ENCODE measurements around the gene ELK3.

ELK3 gene

GRCh38 chr12:96208801-96209549, 14.8 kb downstream of the ELK3 start:
- peaks cover 6 to 94% (median 15%) of the 10 kb centered on the region in 5 donors for H3K4me1 ChIP-seq (ENCODE audit: control insufficient read depth in 5 of 5, insufficient read depth in 5 of 5, low read length in 5 of 5)
- peak overlapping the region; percentile 76 for H3K27ac ChIP-seq (ENCODE audit: low read depth, low read length)
- H3K9me3 ChIP-seq (ENCODE audit: control insufficient read depth in 5 of 5, low read length in 5 of 5) = peaks cover 0 to 4% (median 0%) of the 10 kb centered on the region in 5 donors
- H3K27me3 ChIP-seq (ENCODE audit: control insufficient read depth in 5 of 5, insufficient read depth in 4 of 5, low read length in 5 of 5) = no peaks in the 10 kb centered on the region
- no peak overlapping the region for H3K9ac ChIP-seq (ENCODE audit: low read length in 5 of 5)
- H3K4me3 ChIP-seq (ENCODE audit: low read depth in 1 of 5, low read length in 5 of 5) = peak overlapping the region in 2 of 5 donors; percentile 6 to 34
- H3K36me3 ChIP-seq (ENCODE audit: control insufficient read depth in 5 of 5, insufficient read depth in 5 of 5, low read length in 5 of 5) = peaks cover 0 to 4% (median 0%) of the 10 kb centered on the region in 5 donors

GRCh38 chr12:96210376-96211055, 16.3 kb downstream of the ELK3 start:
- H3K4me1 ChIP-seq (ENCODE audit: control insufficient read depth in 5 of 5, insufficient read depth in 5 of 5, low read length in 5 of 5) = peaks cover 5 to 94% (median 18%) of the 10 kb centered on the region in 5 donors
- no peak overlapping the region for H3K9ac ChIP-seq (ENCODE audit: low read length in 5 of 5)
- H3K36me3 ChIP-seq (ENCODE audit: control insufficient read depth in 5 of 5, insufficient read depth in 5 of 5, low read length in 5 of 5) = peaks cover 0 to 4% (median 0%) of the 10 kb centered on the region in 5 donors
- H3K4me3 ChIP-seq (ENCODE audit: low read depth in 1 of 5, low read length in 5 of 5) = no peak overlapping the region
- peak overlapping the region; percentile 76 for H3K27ac ChIP-seq (ENCODE audit: low read depth, low read length)
- H3K27me3 ChIP-seq (ENCODE audit: control insufficient read depth in 5 of 5, insufficient read depth in 4 of 5, low read length in 5 of 5) = no peaks in the 10 kb centered on the region
- no peaks in the 10 kb centered on the region for H3K9me3 ChIP-seq (ENCODE audit: control insufficient read depth in 5 of 5, low read length in 5 of 5)

DNA sequence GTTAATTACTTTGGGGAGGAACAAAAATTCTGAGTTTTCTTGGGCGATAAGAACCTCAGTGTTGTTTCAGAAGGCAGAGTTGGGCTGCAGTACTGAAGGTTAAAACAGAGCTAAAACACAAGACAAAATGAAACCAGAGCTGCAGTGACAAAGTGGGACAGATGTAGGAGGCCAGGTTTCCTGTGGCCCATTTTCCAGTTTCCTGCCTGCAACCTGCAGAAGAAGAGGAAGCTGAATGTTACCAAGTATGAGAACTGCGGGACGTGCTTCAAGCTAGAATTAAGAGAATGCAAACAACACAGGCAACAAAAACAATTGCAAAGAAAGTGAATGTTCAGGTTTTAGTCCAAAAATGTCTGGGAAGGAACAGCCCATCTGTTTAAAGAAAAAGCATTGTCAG, 17.8 kb downstream of the ELK3 start:
- H3K27ac ChIP-seq (ENCODE audit: low read depth, low read length) = peak overlapping the region; percentile 76
- peaks cover 5 to 98% (median 18%) of the 10 kb centered on the region in 5 donors for H3K4me1 ChIP-seq (ENCODE audit: control insufficient read depth in 5 of 5, insufficient read depth in 5 of 5, low read length in 5 of 5)

DNA sequence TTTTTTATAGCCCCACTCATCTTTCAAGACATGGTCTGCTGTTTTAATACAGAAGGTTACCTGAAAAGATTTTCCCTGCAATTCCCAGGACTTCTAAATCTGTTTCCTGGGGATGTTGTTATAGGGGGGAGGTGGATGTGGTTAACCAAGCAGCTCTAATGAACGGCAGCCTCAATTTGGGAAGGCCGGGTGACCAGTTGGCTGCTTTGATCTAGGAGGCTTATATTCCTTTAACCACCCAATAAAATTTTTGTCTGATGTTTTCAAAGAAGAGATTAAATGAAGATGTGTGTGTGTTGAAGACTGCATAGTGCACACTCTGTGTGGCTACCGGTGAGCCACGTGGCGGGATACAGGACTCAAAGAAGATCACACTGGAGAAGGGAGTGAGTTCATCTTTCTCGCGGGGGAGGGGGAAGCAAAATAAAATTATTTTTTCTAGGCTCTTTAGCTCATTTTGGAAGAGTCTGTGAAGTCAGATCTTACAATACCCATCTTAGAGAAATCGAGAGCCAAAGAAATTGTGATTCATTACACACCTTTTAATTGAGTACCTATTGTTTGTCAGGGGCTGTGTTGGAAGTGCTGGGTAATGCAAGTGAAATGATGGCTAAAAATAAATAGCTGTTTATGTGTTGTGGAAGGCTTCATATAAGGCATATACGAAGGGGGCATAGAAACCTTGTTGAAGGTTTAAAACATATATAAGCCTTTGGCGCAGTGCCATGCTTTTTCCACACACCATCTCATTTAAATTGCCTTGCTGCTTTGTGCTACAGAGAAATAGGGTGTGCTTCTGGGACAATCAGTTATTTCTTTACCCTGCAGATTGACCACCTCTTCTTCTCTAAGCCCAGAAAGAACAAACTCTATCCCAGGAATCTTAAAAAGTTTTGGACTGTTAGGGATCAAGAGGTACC, 18.5 kb downstream of the ELK3 start:
- H3K36me3 ChIP-seq (ENCODE audit: control insufficient read depth in 5 of 5, insufficient read depth in 5 of 5, low read length in 5 of 5) = peaks cover 0 to 8% (median 0%) of the 10 kb centered on the region in 5 donors
- no peaks in the 10 kb centered on the region for H3K9me3 ChIP-seq (ENCODE audit: control insufficient read depth in 5 of 5, low read length in 5 of 5)
- H3K9ac ChIP-seq (ENCODE audit: low read length in 5 of 5) = peak overlapping the region in 1 of 5 donors; percentile 33
- no peak overlapping the region for H3K4me3 ChIP-seq (ENCODE audit: low read depth in 1 of 5, low read length in 5 of 5)
- no peaks in the 10 kb centered on the region for H3K27me3 ChIP-seq (ENCODE audit: control insufficient read depth in 5 of 5, insufficient read depth in 4 of 5, low read length in 5 of 5)
- H3K4me1 ChIP-seq (ENCODE audit: control insufficient read depth in 5 of 5, insufficient read depth in 5 of 5, low read length in 5 of 5) = peaks cover 5 to 95% (median 18%) of the 10 kb centered on the region in 5 donors
- peak overlapping the region; percentile 76 for H3K27ac ChIP-seq (ENCODE audit: low read depth, low read length)

More for the DNA sequence above, 17.8 kb downstream of the ELK3 start:
- Histone ChIP-seq H3K4me3 (ENCODE audit: low read depth in 1 of 5, low read length in 5 of 5) (no peak overlapping the region), H3K9me3 (ENCODE audit: control insufficient read depth in 5 of 5, low read length in 5 of 5) (no peaks in the 10 kb centered on the region), H3K27me3 (ENCODE audit: control insufficient read depth in 5 of 5, insufficient read depth in 4 of 5, low read length in 5 of 5) (no peaks in the 10 kb centered on the region), H3K9ac (ENCODE audit: low read length in 5 of 5) (no peak overlapping the region), H3K36me3 (ENCODE audit: control insufficient read depth in 5 of 5, insufficient read depth in 5 of 5, low read length in 5 of 5) (peaks cover 0 to 8% (median 0%) of the 10 kb centered on the region in 5 donors)

DNA sequence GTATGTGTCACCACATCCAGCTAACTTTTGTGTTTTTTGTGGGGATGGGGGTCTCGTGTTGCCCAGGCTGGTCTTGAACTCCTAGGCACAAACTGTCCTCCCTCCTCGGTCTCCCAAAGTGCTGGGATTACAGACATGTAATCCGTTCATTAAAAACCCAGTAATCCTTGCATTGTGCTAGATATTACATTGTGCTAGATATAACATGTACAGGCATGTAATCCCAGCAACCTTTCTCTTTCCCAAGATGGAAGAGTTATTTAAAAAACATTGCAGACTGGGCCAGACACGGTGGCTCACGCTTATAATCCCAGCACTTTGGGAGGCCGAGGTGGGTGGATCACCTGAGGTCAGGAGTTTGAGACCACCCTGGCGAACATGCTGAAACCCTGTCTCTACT, 19.7 kb downstream of the ELK3 start:
- peaks cover 0 to 8% (median 0%) of the 10 kb centered on the region in 5 donors for H3K36me3 ChIP-seq (ENCODE audit: control insufficient read depth in 5 of 5, insufficient read depth in 5 of 5, low read length in 5 of 5)
- no peak overlapping the region for H3K9ac ChIP-seq (ENCODE audit: low read length in 5 of 5)
- H3K27me3 ChIP-seq (ENCODE audit: control insufficient read depth in 5 of 5, insufficient read depth in 4 of 5, low read length in 5 of 5) = no peaks in the 10 kb centered on the region
- no peak overlapping the region for H3K4me3 ChIP-seq (ENCODE audit: low read depth in 1 of 5, low read length in 5 of 5)
- no peaks in the 10 kb centered on the region for H3K9me3 ChIP-seq (ENCODE audit: control insufficient read depth in 5 of 5, low read length in 5 of 5)
- peak overlapping the region; percentile 76 for H3K27ac ChIP-seq (ENCODE audit: low read depth, low read length)
- H3K4me1 ChIP-seq (ENCODE audit: control insufficient read depth in 5 of 5, insufficient read depth in 5 of 5, low read length in 5 of 5) = peaks cover 5 to 83% (median 13%) of the 10 kb centered on the region in 5 donors

- Histone ChIP-seq H3K9ac (ENCODE audit: low read length in 5 of 5) (no peak overlapping the region), H3K9me3 (ENCODE audit: control insufficient read depth in 5 of 5, low read length in 5 of 5) (no peaks in the 10 kb centered on the region), H3K36me3 (ENCODE audit: control insufficient read depth in 5 of 5, insufficient read depth in 5 of 5, low read length in 5 of 5) (peaks cover 0 to 8% (median 0%) of the 10 kb centered on the region in 5 donors), H3K4me1 (ENCODE audit: control insufficient read depth in 5 of 5, insufficient read depth in 5 of 5, low read length in 5 of 5) (peaks cover 5 to 77% (median 11%) of the 10 kb centered on the region in 5 donors), H3K27ac (ENCODE audit: low read depth, low read length) (no peak overlapping the region), H3K27me3 (ENCODE audit: control insufficient read depth in 5 of 5, insufficient read depth in 4 of 5, low read length in 5 of 5) (no peaks in the 10 kb centered on the region), H3K4me3 (ENCODE audit: low read depth in 1 of 5, low read length in 5 of 5) (no peak overlapping the region)
Measured at GRCh38 chr12:96215919-96216273, 21.7 kb downstream of the ELK3 start.

DNA sequence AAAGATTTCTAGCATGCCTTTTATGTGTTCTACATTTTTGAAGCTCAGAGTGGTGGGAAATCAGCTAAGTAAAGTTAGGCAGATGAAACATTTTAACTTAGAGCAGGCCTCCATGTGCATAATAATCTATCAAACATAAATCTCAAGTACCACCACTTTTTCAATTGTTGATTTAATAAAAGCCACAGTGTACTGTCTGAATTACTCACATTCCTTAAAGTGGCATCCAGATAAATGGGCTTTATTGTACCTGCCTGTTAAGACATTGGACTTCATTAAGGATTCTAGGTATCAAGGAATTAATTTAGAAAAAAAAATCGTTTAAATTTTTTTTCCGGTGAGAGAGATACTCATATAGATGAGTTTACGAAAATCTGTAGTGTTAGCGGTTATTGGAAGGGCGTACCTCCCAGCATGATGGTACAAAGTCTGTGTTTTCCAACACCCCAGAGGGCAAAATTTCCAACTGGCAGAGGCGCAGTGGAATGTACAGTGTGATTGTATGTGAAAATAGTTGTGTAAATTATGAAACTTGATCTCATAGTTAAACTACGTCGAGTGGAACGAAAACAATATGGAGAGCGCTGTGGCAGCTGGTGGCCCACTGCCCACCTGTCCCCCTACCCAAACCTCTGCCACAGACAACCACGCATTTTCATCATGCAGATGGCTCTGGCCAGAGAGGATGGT, 25.0 kb downstream of the ELK3 start:
- Histone ChIP-seq H3K27me3 (ENCODE audit: control insufficient read depth in 5 of 5, insufficient read depth in 4 of 5, low read length in 5 of 5) (no peaks in the 10 kb centered on the region), H3K4me1 (ENCODE audit: control insufficient read depth in 5 of 5, insufficient read depth in 5 of 5, low read length in 5 of 5) (peaks cover 0 to 68% (median 3%) of the 10 kb centered on the region in 5 donors), H3K9ac (ENCODE audit: low read length in 5 of 5) (no peak overlapping the region), H3K27ac (ENCODE audit: low read depth, low read length) (no peak overlapping the region), H3K36me3 (ENCODE audit: control insufficient read depth in 5 of 5, insufficient read depth in 5 of 5, low read length in 5 of 5) (peaks cover under 1 to 16% (median 7%) of the 10 kb centered on the region in 5 donors), H3K4me3 (ENCODE audit: low read depth in 1 of 5, low read length in 5 of 5) (no peak overlapping the region), H3K9me3 (ENCODE audit: control insufficient read depth in 5 of 5, low read length in 5 of 5) (no peaks in the 10 kb centered on the region)

DNA sequence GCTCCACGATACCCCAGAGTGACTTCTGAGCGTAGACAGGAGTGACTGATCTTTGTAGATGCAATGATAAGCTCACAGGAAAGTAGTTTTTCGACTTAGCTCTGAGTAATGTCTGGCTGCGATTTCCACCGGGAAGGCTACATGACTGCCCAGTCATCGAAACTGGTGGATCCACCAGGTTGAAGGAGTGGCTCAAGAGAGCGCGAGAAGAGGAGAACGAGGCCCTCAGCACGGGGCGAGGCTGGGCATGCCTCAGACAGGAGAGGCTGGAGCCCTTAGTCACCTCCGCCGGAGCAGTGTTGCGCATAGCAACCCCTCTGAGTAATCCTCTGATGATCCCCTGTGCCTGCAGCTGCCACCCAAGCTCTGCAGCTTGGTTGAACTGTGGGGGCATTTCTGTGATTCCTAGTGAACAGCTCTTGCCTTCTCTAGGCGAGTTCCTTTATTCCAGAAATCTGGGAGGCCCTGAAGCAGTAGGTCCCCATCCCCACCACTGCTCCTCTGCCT, 25.6 kb downstream of the ELK3 start:
- peaks cover 0 to 68% (median 6%) of the 10 kb centered on the region in 5 donors for H3K4me1 ChIP-seq (ENCODE audit: control insufficient read depth in 5 of 5, insufficient read depth in 5 of 5, low read length in 5 of 5)
- H3K9ac ChIP-seq (ENCODE audit: low read length in 5 of 5) = peak overlapping the region in 1 of 5 donors; percentile 4
- H3K4me3 ChIP-seq (ENCODE audit: low read depth in 1 of 5, low read length in 5 of 5) = no peak overlapping the region
- H3K9me3 ChIP-seq (ENCODE audit: control insufficient read depth in 5 of 5, low read length in 5 of 5) = no peaks in the 10 kb centered on the region
- H3K27ac ChIP-seq (ENCODE audit: low read depth, low read length) = no peak overlapping the region
- peaks cover 5 to 19% (median 10%) of the 10 kb centered on the region in 5 donors for H3K36me3 ChIP-seq (ENCODE audit: control insufficient read depth in 5 of 5, insufficient read depth in 5 of 5, low read length in 5 of 5)
- H3K27me3 ChIP-seq (ENCODE audit: control insufficient read depth in 5 of 5, insufficient read depth in 4 of 5, low read length in 5 of 5) = no peaks in the 10 kb centered on the region

DNA sequence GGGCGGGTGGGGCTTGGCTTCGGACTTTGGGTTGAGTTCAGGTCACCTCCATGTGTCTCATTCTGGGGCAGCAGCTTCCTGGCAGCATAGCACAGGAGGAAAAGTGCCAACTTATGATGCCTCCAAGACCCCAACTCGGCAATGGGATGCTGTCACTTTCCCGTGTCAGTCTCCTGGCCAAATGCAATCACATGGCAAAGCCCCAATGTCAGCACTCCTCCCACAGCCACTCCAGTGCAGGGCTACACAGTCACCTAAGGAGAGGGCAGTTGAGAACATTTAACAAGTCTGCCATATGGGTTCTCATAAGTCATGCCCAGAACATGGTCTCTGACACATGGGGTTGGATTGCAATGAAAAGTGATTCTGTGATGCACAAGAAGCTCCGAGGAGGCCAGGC, 26.7 kb downstream of the ELK3 start:
- no peaks in the 10 kb centered on the region for H3K9me3 ChIP-seq (ENCODE audit: control insufficient read depth in 5 of 5, low read length in 5 of 5)
- no peak overlapping the region for H3K4me3 ChIP-seq (ENCODE audit: low read depth in 1 of 5, low read length in 5 of 5)
- no peaks in the 10 kb centered on the region for H3K27me3 ChIP-seq (ENCODE audit: control insufficient read depth in 5 of 5, insufficient read depth in 4 of 5, low read length in 5 of 5)
- H3K36me3 ChIP-seq (ENCODE audit: control insufficient read depth in 5 of 5, insufficient read depth in 5 of 5, low read length in 5 of 5) = peaks cover 5 to 26% (median 13%) of the 10 kb centered on the region in 5 donors
- H3K27ac ChIP-seq (ENCODE audit: low read depth, low read length) = no peak overlapping the region
- peaks cover 0 to 68% (median 4%) of the 10 kb centered on the region in 5 donors for H3K4me1 ChIP-seq (ENCODE audit: control insufficient read depth in 5 of 5, insufficient read depth in 5 of 5, low read length in 5 of 5)
- H3K9ac ChIP-seq (ENCODE audit: low read length in 5 of 5) = no peak overlapping the region

Measured in subcutaneous abdominal adipose tissue (tissue), 5 donors.